A549 (cell line): ENCODE measurements around the gene DPP10. TPM values are rescaled to one million over a fixed set of nuclear protein-coding genes. Genes with fewer than 3 reads are reported as not detected.

Experiments used
- ATAC-seq, 2 experiments: fragments of 200-7000 bp in 1 of 2; fragments of >200 bp in 1 of 2; cut with Nextera tagmentation in 1 of 2; cut with Tn5 transposase in 1 of 2; 3 replicates each; pipeline versions ENCODE4 v1.8.0 to v1.9.1; 2018 to 2020; ENCODE audit warnings: mild to moderate bottlenecking in 1 of 2, moderate library complexity in 1 of 2
- CTCF ChIA-PET: fragments of 300-600 bp; sonication (Branson Sonifier 250); formaldehyde crosslinking; extraction: SDS; loops from one replicate; lab custom pipeline; 2021; ENCODE audit warnings: antibody characterized with exemption, inconsistent platforms; lab: Yijun Ruan, JAX
- POLR2A ChIA-PET: fragments of 350-600 bp; formaldehyde crosslinking; extraction: SDS; loops from one replicate; lab custom pipeline; 2021; ENCODE audit warnings: antibody characterized with exemption, inconsistent platforms; lab: Yijun Ruan, JAX
- DNase-seq, 2 experiments: peaks; one replicate each; pipeline versions ENCODE4 v3.0.0 to v3.0.0-alpha.2; 2011 to 2016; ENCODE audit warnings: low read depth in 1 of 2, low spot score in 1 of 2
- FAIRE-seq: peaks from 2 replicates; lab custom pipeline; 2011; peaks lifted over from hg19 to GRCh38; lab: Jason Lieb, UNC
- H3K27ac ChIP-seq, 2 experiments: fragments of >200 bp; sonication (Bioruptor Twin); formaldehyde crosslinking; 3 replicates each; pipeline ENCODE4 v1.5.1; 2016 to 2017
- H3K4me1 ChIP-seq: fragments of >200 bp; sonication (Bioruptor Twin); formaldehyde crosslinking; 3 replicates; pipeline ENCODE4 v1.6.1; 2016
- H3K4me2 ChIP-seq: fragments of >200 bp; sonication (Bioruptor Twin); formaldehyde crosslinking; 3 replicates; pipeline ENCODE4 v1.6.1; 2016
- H3K4me3 ChIP-seq: fragments of >200 bp; sonication (Bioruptor Twin); formaldehyde crosslinking; 3 replicates; pipeline ENCODE4 v1.5.1; 2016
- H3K9me3 ChIP-seq: fragments of >200 bp; sonication (Bioruptor Twin); formaldehyde crosslinking; 3 replicates; pipeline ENCODE4 v1.6.1; 2016
- BHLHE40 ChIP-seq: IDR thresholded peaks from 2 replicates; pipeline ENCODE4 v1.6.1; 2012; ENCODE audit warnings: low read depth, low read length, inconsistent platforms
- EHMT2 ChIP-seq: fragments of 200-600 bp; sonication (generic); IDR thresholded peaks from 2 replicates; pipeline ENCODE4 v1.6.1; 2016; ENCODE audit warnings: antibody characterized with exemption, low read depth, mild to moderate bottlenecking, moderate library complexity
- ELK1 ChIP-seq: fragments of 150-350 bp; IDR thresholded peaks from 2 replicates; pipeline ENCODE4 v1.6.1; 2014; ENCODE audit warnings: low read depth, mild to moderate bottlenecking, low read length
- EP300 ChIP-seq, 2 experiments: fragments of >200 bp; sonication (Bioruptor Twin); formaldehyde crosslinking; IDR thresholded peaks; 2 replicates in 1 of 2; 3 replicates in 1 of 2; pipeline ENCODE4 v1.6.1; 2016 to 2017
- ESRRA ChIP-seq: fragments of 150-350 bp; IDR thresholded peaks from 2 replicates; pipeline ENCODE4 v1.6.1; 2014; ENCODE audit warnings: mild to moderate bottlenecking, low read length, borderline replicate concordance
- FOSB ChIP-seq: fragments of 250-450 bp; sonication (Bioruptor Pico); IDR thresholded peaks from 2 replicates; pipeline ENCODE4 v1.5.0; 2020; ENCODE audit warnings: mild to moderate bottlenecking, moderate library complexity
- FOXS1 ChIP-seq: fragments of 250-450 bp; sonication (Bioruptor Pico); IDR thresholded peaks from 2 replicates; pipeline ENCODE4 v1.5.0; 2020; ENCODE audit warnings: mild to moderate bottlenecking, moderate library complexity
- GATA3 ChIP-seq: IDR thresholded peaks from 2 replicates; pipeline ENCODE4 v1.6.1; 2012; ENCODE audit warnings: borderline replicate concordance
- HDAC2 ChIP-seq: fragments of 200-600 bp; sonication (generic); IDR thresholded peaks from 2 replicates; pipeline ENCODE4 v1.6.1; 2016
- HEYL ChIP-seq: fragments of 250-450 bp; sonication (Bioruptor Pico); IDR thresholded peaks from 2 replicates; pipeline ENCODE4 v1.8.0; 2021; ENCODE audit warnings: mild to moderate bottlenecking, moderate library complexity
- HOXA7 ChIP-seq: fragments of 250-450 bp; sonication (Bioruptor Pico); IDR thresholded peaks from 2 replicates; pipeline ENCODE4 v1.5.0; 2020; ENCODE audit warnings: mild to moderate bottlenecking, moderate library complexity
- HOXB13 ChIP-seq: fragments of 250-450 bp; sonication (Bioruptor Pico); IDR thresholded peaks from 2 replicates; pipeline ENCODE4 v1.5.0; 2020; ENCODE audit warnings: low read depth, mild to moderate bottlenecking, moderate library complexity
- MAFK ChIP-seq: fragments of 450-650 bp; IDR thresholded peaks from 2 replicates; pipeline ENCODE4 v1.6.1; 2014; ENCODE audit not compliant: partially characterized antibody
- MAX ChIP-seq: IDR thresholded peaks from 2 replicates; pipeline ENCODE4 v1.6.1; 2012
- MAZ ChIP-seq: fragments of 150-350 bp; IDR thresholded peaks from 2 replicates; pipeline ENCODE4 v1.6.1; 2014; ENCODE audit warnings: antibody characterized with exemption, low read depth, low read length, borderline replicate concordance
- MYC ChIP-seq: IDR thresholded peaks from 2 replicates; pipeline ENCODE4 v1.6.1; 2012; ENCODE audit warnings: mild to moderate bottlenecking, inconsistent platforms, low read length, improper control_type of control experiment, borderline replicate concordance
- POLR2AphosphoS2 ChIP-seq: conservative IDR thresholded peaks from 2 replicates; pipeline ENCODE4 v1.6.1; 2012; ENCODE audit warnings: low read length, improper control_type of control experiment, inconsistent platforms
- RAD21 ChIP-seq, 2 experiments: fragments of >200 bp in 1 of 2; sonication (Bioruptor Twin) in 1 of 2; formaldehyde crosslinking in 1 of 2; IDR thresholded peaks in 1 of 2; conservative IDR thresholded peaks in 1 of 2; 2 replicates in 1 of 2; 3 replicates in 1 of 2; pipeline ENCODE4 v1.6.1; 2012 to 2018; ENCODE audit warnings: inconsistent platforms in 1 of 2
- RARB ChIP-seq: fragments of 250-450 bp; sonication (Bioruptor Pico); IDR thresholded peaks from 2 replicates; pipeline ENCODE4 v1.8.0; 2021; ENCODE audit warnings: mild to moderate bottlenecking, moderate library complexity
- RCOR1 ChIP-seq: fragments of 150-350 bp; IDR thresholded peaks from 2 replicates; pipeline ENCODE4 v1.6.1; 2014; ENCODE audit warnings: antibody characterized with exemption, low read length, low read depth
- RFX5 ChIP-seq: fragments of 450-650 bp; IDR thresholded peaks from 2 replicates; pipeline ENCODE4 v1.7.1; 2014; ENCODE audit warnings: antibody characterized with exemption, mild to moderate bottlenecking, moderate library complexity
- SREBF2 ChIP-seq: fragments of 450-650 bp; IDR thresholded peaks from 2 replicates; pipeline ENCODE4 v1.6.1; 2014; ENCODE audit warnings: mild to moderate bottlenecking, moderate library complexity
- TFCP2L1 ChIP-seq: fragments of 250-450 bp; sonication (Bioruptor Pico); IDR thresholded peaks from 2 replicates; pipeline ENCODE4 v1.5.0; 2021; ENCODE audit warnings: mild to moderate bottlenecking
- ZC3H11A ChIP-seq: fragments of 450-650 bp; IDR thresholded peaks from 2 replicates; pipeline ENCODE4 v1.6.1; 2014; ENCODE audit warnings: antibody characterized with exemption, mild to moderate bottlenecking
- ZSCAN20 ChIP-seq: fragments of 250-450 bp; sonication (Bioruptor Pico); IDR thresholded peaks from 2 replicates; pipeline ENCODE4 v1.8.0; 2022; ENCODE audit warnings: mild to moderate bottlenecking, moderate library complexity
- WGBS: methylation state at CpG from one replicate; pipeline ENCODE4 v1.1.6; 2017; ENCODE audit errors: missing lambda C conversion rate; 5-methylcytosine and 5-hydroxymethylcytosine counted together
- polyA plus RNA-seq, 4 experiments: library from polyadenylated mRNA; depleted of rRNA in 3 of 4; stranded (reverse); fragments of >200 nt; fragmentation: RNase III in 1 of 4; extraction: RNeasy Plus Mini Kit Qiagen cat#74134 plus additional on column Dnase treatment in 1 of 4; gene quantifications; 2 replicates in 3 of 4; 3 replicates in 1 of 4; pipeline ENCODE4 v1.2.3, GENCODE V29; 2011 to 2017
- TF ChIP-seq, protein P1 (sequence below): fragments of >200 bp; sonication (Bioruptor Twin); formaldehyde crosslinking; IDR thresholded peaks from 3 replicates; pipeline ENCODE4 v1.6.1; 2016
- TF ChIP-seq, protein P2 (sequence below): fragments of 250-450 bp; sonication (Bioruptor Pico); IDR thresholded peaks from 2 replicates; pipeline ENCODE4 v1.5.0; 2020; ENCODE audit warnings: low read depth, mild to moderate bottlenecking, moderate library complexity
- TF ChIP-seq, protein P3 (sequence below): fragments of >200 bp; sonication (Bioruptor Twin); formaldehyde crosslinking; IDR thresholded peaks from 3 replicates; pipeline ENCODE4 v1.5.1; 2016

The DPP10 gene
- polyA plus RNA-seq, 2 of the 4 experiments (the other 2 are of a cell fraction), result not detected

- FAIRE-seq, result no peak
- WGBS, result 4% methylated on average over 4 of the region's 4 CpGs
- DNase-seq, result no peak
- Histone ChIP-seq H3K4me1 (no peaks in the 10 kb centered on the region), H3K9me3 (no peaks in the 10 kb centered on the region), H3K4me2 (no peak overlapping the region), H3K27ac (no peak overlapping the region), H3K4me3 (no peak overlapping the region)
- TF ChIP-seq RARB (CRISPR knock-in tag), result no peak
- TF ChIP-seq ESRRA, result no peak
- no peak for TF ChIP-seq POLR2AphosphoS2
- TF ChIP-seq MAZ, result no peak
- no peak for TF ChIP-seq SREBF2
- TF ChIP-seq EP300 (IDR thresholded peaks at IDR 0.05), result no peak
- TF ChIP-seq RFX5, result no peak
- no peak for TF ChIP-seq BHLHE40
- no peak for TF ChIP-seq HDAC2
- no peak for TF ChIP-seq ELK1
- TF ChIP-seq, protein P1, sequence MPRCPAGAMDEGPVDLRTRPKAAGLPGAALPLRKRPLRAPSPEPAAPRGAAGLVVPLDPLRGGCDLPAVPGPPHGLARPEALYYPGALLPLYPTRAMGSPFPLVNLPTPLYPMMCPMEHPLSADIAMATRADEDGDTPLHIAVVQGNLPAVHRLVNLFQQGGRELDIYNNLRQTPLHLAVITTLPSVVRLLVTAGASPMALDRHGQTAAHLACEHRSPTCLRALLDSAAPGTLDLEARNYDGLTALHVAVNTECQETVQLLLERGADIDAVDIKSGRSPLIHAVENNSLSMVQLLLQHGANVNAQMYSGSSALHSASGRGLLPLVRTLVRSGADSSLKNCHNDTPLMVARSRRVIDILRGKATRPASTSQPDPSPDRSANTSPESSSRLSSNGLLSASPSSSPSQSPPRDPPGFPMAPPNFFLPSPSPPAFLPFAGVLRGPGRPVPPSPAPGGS, result no peak
- no peak for TF ChIP-seq ZSCAN20 (CRISPR knock-in tag)
- no peak for TF ChIP-seq TFCP2L1 (CRISPR knock-in tag)
- TF ChIP-seq GATA3, result no peak
- no peak for TF ChIP-seq ZC3H11A
- TF ChIP-seq FOXS1 (CRISPR knock-in tag), result no peak
- TF ChIP-seq HEYL, result no peak
- no peak for TF ChIP-seq HOXA7 (CRISPR knock-in tag)
- TF ChIP-seq, protein P2, sequence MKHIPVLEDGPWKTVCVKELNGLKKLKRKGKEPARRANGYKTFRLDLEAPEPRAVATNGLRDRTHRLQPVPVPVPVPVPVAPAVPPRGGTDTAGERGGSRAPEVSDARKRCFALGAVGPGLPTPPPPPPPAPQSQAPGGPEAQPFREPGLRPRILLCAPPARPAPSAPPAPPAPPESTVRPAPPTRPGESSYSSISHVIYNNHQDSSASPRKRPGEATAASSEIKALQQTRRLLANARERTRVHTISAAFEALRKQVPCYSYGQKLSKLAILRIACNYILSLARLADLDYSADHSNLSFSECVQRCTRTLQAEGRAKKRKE (CRISPR knock-in tag), result no peak
- ChIA-PET CTCF (no interaction called here), POLR2A (no interaction called here)
- no peak for ATAC-seq
Measured at GRCh38 chr2:114717049-114717448, 274.6 kb downstream of the DPP10 start.

GRCh38 chr2:114724454-114724853 is 282.0 kb downstream of the DPP10 start:
- ChIA-PET POLR2A (no interaction called here), CTCF (no interaction called here)
- Histone ChIP-seq H3K9me3 (no peaks in the 10 kb centered on the region), H3K27ac (no peak overlapping the region), H3K4me3 (no peak overlapping the region), H3K4me1 (no peaks in the 10 kb centered on the region), H3K4me2 (no peak overlapping the region)
- ATAC-seq (no peak), FAIRE-seq (no peak), DNase-seq (no peak)
- TF ChIP-seq MYC (no peak), HEYL (no peak), RCOR1 (no peak), MAX (no peak), POLR2AphosphoS2 (no peak), RAD21 (conservative IDR thresholded peaks at IDR 0.05 in 1 of 2, IDR thresholded peaks at IDR 0.05 in 1 of 2) (no peak), FOSB (CRISPR knock-in tag) (no peak), HOXA7 (CRISPR knock-in tag) (no peak), MAFK (no peak), EHMT2 (no peak), HOXB13 (no peak)
- TF ChIP-seq, protein P2 (CRISPR knock-in tag), result no peak
- TF ChIP-seq, protein P3, sequence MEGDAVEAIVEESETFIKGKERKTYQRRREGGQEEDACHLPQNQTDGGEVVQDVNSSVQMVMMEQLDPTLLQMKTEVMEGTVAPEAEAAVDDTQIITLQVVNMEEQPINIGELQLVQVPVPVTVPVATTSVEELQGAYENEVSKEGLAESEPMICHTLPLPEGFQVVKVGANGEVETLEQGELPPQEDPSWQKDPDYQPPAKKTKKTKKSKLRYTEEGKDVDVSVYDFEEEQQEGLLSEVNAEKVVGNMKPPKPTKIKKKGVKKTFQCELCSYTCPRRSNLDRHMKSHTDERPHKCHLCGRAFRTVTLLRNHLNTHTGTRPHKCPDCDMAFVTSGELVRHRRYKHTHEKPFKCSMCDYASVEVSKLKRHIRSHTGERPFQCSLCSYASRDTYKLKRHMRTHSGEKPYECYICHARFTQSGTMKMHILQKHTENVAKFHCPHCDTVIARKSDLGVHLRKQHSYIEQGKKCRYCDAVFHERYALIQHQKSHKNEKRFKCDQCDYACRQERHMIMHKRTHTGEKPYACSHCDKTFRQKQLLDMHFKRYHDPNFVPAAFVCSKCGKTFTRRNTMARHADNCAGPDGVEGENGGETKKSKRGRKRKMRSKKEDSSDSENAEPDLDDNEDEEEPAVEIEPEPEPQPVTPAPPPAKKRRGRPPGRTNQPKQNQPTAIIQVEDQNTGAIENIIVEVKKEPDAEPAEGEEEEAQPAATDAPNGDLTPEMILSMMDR, result no peak
- 0% methylated on average over 1 of the region's 1 CpG for WGBS
